Keratinocyte (primary cell): ENCODE data around the gene KSR2.

Source experiments
- EZH2 ChIP-seq: IDR thresholded peaks from one replicate; pipeline ENCODE4 v1.6.1; 2012; ENCODE audit warnings: inconsistent platforms, mild to moderate bottlenecking, low read length, moderate library complexity
- TF ChIP-seq, protein P1 (sequence below), 3 experiments: IDR thresholded peaks in 1 of 3; conservative IDR thresholded peaks in 1 of 3; optimal IDR thresholded peaks in 1 of 3; 2 replicates in 2 of 3; 3 replicates in 1 of 3; pipeline versions ENCODE3 to v1.5.1; 2011; ENCODE audit warnings: low read length in 3 of 3, mild to moderate bottlenecking in 3 of 3, moderate library complexity in 2 of 3, control low read depth in 1 of 3, inconsistent platforms in 1 of 3; ENCODE audit not compliant: insufficient read depth in 2 of 3; ENCODE audit errors: extremely low read depth in 1 of 3

- TF ChIP-seq, protein P1, sequence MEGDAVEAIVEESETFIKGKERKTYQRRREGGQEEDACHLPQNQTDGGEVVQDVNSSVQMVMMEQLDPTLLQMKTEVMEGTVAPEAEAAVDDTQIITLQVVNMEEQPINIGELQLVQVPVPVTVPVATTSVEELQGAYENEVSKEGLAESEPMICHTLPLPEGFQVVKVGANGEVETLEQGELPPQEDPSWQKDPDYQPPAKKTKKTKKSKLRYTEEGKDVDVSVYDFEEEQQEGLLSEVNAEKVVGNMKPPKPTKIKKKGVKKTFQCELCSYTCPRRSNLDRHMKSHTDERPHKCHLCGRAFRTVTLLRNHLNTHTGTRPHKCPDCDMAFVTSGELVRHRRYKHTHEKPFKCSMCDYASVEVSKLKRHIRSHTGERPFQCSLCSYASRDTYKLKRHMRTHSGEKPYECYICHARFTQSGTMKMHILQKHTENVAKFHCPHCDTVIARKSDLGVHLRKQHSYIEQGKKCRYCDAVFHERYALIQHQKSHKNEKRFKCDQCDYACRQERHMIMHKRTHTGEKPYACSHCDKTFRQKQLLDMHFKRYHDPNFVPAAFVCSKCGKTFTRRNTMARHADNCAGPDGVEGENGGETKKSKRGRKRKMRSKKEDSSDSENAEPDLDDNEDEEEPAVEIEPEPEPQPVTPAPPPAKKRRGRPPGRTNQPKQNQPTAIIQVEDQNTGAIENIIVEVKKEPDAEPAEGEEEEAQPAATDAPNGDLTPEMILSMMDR (optimal IDR thresholded peaks at IDR 0.05 in 1 of 3, IDR thresholded peaks at IDR 0.05 in 1 of 3, conservative IDR thresholded peaks at IDR 0.05 in 1 of 3; ENCODE audit: extremely low read depth in 1 of 3, insufficient read depth in 2 of 3, low read length in 3 of 3) = no peak
- TF ChIP-seq EZH2 = no peak
Measured at GRCh38 chr12:117564881-117565280, 403.9 kb downstream of the KSR2 start.
